Stimulated activated CD8-positive, alpha-beta memory T cell treated with anti-CD3 and anti-CD28 coated beads, Interleukin-4, amount 100 ng/mL, for 4 hours (primary cell): ENCODE results near the gene SLC44A5.

Experiments used
- DNase-seq, 2 donors: peaks; one replicate each; pipeline ENCODE4 v3.0.0-alpha.2; 2020; ENCODE audit warnings: low read depth in 2 of 2, low spot score in 1 of 2

The SLC44A5 gene

DNA sequence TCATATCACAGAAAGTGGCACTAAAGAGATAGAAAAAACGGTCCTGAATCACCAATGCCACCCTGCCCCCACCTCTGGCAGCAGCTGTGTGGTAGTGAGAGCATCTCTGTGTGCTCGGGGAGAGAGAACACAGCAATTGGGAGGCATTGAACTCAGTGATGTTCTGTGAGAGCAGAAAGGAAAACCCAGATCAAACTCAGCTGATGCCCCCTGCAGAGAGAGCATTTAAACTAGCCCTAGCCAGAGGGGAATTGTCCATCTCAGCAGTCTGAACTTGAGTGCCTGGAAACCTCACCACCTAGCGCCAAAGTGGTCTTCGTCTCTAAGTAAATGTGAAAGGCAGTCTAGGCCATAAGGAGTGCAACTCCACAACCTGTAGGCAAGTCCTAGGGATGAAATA lies 21.3 kb downstream of the SLC44A5 start:
- no peak for DNase-seq

DNA sequence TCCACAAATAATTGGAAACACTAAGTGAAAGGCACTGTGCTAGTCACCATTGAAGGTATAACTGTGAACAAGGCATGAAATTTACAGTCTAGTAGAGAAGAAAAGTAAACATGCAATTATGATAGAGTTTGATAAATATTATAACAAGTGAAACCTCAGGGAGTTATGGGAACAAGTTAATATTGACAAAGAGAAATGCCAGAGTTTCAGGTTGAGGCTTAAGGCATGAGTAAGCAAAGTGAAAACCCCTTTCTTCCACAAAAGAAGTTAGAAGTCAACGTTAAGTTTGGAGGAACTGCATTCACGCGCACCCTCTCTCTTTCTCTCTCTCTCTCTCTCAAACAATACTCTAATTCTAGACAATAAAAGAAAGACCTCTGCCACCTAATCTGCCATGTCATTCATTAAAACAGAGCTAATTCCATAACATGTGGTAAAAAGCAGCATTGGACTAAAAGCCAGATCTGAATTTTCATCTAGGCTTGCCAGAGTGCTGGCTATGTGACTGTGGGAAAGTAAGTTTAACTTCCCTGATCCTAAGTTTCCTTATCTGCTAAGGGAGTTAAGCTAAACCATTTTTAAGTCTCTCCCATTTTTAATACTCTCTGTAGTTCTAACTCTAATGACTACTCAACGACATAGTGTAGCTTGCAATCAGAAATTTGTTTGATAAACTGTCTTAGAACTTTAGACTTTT lies 22.0 kb downstream of the SLC44A5 start:
- DNase-seq, result no peak

GRCh38 chr1:75587692-75588091 lies 23.2 kb downstream of the SLC44A5 start:
- DNase-seq, result no peak

DNA sequence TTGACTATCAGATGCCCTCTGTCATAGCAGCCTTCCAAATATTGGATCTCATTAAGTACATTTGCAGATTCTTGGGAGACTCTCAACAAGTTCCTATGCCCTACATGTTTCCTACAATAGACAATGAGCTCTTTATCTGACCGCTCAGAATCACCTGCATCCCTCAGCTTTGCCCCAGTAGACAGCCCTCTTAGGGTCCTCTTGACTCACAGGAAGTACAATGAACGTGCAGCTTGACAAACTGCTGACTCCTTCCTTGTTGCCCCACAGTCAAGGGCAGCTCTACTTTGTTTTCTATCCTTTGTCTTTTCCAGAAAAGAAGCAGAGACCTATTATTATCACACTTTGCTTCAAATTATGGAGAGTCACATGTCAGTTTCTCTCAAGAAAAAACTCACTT lies 27.6 kb downstream of the SLC44A5 start:
- DNase-seq, result no peak

- no peak for DNase-seq
Observed at GRCh38 chr1:75582725-75583261, 28.1 kb downstream of the SLC44A5 start.

DNA sequence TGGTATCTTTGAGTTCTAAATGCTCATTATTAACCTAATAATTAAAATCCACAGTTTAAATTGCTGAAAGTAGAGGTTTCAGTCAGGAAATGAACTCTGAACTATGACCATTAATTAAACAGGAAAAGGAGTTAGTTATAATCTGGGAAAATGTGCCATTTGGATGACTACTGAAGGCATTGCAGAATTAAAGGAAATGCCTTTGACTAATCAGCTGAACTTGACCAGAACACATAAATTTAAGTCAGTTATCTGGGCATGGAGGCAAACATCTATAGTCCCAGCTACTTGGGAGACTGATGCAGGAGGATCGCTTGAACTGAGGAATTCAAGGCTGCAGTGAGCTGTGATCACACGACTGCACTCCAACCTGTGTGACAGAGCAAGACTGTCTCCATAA lies 31.9 kb downstream of the SLC44A5 start:
- no peak for DNase-seq

DNA sequence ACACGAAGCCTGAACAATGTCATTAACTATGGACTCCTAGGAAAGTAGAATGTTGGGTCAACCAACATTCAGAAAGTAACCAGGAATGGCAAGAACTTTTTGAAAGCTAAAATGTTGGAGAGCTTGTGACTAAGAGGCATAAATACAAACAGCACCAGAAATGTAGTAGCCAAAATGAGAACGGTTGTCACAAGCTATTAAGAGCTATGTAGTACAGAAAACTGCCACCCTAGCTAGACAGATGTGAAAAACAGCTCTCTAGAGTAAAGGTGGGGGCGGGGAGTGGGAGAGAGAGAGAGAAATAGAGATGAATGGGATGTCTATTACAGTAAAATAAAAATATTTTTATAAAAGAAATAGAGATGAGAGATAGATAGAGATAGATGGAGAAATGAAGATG lies 35.1 kb downstream of the SLC44A5 start:
- DNase-seq, result no peak

- DNase-seq, result no peak
Observed at GRCh38 chr1:75567191-75567590, 43.7 kb downstream of the SLC44A5 start.

- DNase-seq, result no peak
Observed at GRCh38 chr1:75559800-75560199, 51.1 kb downstream of the SLC44A5 start.

- DNase-seq, result no peak
Observed at GRCh38 chr1:75559136-75559535, 51.8 kb downstream of the SLC44A5 start.

DNA sequence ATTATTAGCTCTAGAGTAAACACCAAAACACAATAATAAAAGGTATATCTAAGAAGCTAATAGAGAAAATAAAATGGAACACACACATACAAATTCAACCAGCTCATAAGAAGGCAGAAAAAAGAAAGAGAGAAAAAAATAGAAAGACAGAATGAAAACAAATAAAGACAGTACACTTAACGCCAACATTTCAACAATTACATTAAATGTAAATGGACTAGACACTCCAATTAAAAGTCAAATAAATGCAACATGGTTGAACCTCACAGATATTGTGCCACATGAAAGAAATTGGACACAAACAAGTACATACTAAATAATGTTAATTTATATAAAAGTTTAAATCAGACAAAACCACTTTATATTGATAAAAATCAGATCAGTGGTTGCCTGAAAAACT lies 56.0 kb downstream of the SLC44A5 start:
- DNase-seq, result no peak

DNA sequence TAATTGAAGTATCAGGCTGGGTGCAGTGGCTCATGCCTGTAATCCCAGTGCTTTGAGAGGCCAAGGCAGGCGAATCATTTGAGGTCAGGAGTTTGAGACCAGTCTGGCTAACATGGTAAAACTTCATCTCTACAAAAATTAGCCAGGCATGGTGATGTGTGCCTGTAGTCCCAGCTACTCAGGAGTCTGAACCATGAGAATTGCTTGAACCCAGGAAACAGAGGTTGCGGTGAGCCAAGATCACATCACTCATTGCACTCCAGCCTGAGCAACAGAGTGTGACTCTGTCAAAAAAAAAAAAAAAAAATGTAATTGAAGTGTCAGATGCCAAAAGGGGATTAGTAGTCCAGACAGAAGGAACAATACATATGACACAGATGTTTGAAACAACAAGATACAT lies 56.7 kb downstream of the SLC44A5 start:
- DNase-seq, result no peak

GRCh38 chr1:75550559-75550958 lies 60.4 kb downstream of the SLC44A5 start:
- no peak for DNase-seq

DNA sequence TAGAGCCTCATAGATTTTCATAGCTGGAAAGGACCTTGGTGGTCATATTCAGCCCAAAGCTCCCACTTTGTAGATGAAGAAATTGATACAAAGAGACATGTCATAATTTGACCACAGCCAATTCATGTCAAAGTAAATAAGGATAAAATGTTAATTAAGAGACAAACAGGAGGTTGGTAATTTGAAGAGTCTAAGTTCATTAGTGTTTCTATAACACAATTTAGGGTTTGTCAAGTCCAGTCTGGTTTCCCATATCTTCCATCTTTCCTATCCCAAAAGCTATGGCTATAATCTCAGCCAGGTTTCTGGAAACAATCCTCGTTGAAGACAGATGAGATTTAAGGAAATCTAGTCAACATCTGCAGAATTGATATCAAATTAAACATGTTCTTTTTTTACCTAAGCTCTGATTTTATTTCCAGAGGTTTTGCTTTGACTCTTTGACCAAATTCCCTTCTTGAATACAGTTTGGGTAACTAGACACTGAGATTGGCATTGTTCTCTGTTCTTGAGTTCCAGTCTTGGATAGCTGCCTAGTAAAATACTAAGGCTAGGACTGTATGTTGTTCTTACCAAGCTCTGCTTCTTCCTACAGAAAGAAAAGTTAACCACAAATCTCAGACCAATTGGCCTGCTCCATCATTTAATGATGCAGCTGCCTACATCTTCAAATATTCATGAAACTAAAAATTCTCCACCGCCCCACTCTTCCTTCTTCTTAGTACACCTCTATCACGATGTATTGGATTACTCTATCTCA lies 62.0 kb downstream of the SLC44A5 start:
- DNase-seq, result no peak

GRCh38 chr1:75543705-75544104 lies 67.2 kb downstream of the SLC44A5 start:
- no peak for DNase-seq

- no peak for DNase-seq
Observed at GRCh38 chr1:75542818-75543570, 67.9 kb downstream of the SLC44A5 start.

DNA sequence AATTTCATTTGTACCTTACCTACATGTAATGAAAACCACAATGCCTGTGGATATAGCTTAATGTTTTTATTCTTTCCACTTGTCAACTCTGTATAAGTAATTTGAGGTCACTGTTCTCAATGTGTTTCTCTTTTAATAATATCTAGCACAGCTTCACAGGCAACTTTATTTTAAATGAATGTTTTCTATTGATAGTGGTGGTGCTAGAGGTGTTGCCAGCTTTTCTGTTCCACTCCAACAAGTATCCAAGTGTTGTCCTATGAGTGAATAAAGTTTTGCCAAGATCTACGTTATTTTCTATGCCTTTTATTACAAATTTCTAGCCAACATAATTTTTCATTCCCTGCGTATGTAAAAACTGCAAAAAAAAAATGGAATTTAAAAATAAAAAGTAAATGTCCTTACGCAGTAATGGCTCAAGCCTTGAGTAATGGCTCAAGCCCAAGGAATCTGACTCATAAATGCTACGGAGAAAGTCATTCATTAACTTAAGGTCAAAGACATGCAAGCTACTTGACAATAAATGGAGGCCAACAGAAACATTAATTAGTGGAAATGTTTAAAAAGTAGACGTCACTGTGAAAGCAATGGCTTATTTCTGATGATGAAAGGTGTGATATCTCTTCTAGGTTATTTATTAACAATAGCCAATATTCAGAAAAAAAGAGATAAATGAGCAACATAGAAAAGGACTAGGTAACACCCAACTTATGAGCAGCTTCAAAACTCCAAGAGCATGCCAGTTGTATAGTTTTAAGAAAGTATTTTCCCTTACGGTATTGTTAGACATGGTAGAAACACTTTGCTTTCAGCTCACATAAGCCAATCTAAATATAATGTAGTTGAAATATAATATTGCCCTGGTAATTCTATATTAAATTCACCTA lies 71.4 kb downstream of the SLC44A5 start:
- DNase-seq, result no peak

DNA sequence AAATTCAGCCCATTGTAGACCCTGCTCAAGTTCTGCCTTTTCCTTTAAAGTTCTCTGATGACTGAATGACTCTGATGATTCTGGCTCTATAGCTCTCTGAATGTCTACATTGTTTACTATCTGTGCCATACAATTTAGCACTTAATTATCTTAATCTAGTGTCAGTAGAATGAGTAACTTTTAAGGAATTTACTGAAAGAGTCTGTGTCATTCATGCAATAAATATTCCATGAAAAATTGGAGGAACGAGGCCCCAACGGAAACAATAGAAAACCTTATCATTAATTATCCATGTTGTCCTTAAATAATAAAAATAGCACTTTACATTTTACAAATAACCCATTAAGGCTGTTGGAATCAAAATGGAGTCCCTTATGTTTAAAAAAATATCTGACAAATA lies 77.8 kb downstream of the SLC44A5 start:
- no peak for DNase-seq

- no peak for DNase-seq
Observed at GRCh38 chr1:75531570-75531969, 79.3 kb downstream of the SLC44A5 start.

DNA sequence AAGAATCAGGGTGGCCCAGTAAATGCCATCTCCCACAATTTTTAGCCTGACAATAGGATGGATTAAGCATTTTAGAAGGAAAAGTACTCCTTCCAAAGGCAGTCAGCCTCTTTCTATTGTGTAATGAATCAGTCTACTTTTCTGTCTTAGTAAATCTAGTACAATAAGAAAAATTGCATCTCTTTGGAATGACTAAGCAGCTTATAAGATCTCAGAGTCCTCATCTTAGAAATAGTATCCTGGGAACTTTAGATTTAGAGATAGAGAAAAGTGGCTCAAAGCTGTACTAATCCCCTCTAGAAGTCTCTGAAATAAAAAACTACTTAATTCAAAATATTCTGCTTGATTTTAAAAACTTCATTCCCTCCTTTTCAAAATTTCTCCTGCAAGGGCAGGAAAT lies 81.4 kb downstream of the SLC44A5 start:
- no peak for DNase-seq

DNA sequence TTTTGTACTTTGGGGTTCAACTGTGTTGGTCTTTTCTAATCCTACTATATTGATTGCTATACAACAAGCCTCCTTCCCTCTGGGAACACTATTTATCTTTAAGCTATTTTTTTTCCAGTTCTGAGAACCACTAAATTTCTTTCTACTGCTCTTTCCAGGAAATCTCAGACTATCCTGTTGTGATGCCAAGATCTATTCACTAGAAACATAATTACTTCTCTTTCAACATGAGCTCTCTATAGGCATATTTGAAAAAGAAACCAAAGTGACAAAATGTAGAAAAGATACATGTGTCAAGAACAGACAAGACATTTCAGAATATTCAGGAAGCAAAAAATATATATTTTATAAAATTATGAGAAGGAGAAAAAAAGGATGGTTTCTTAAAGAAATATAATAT lies 82.9 kb downstream of the SLC44A5 start:
- DNase-seq, result no peak
